ENCODE results near the gene ABHD5. TPM values are rescaled to one million over a fixed set of nuclear protein-coding genes. Genes with fewer than 3 reads are reported as not detected.

Gene ABHD5
- polyA plus RNA-seq, 1 of the 3 experiments (the other 2 are of a cell fraction) = 10.4 TPM

DNA sequence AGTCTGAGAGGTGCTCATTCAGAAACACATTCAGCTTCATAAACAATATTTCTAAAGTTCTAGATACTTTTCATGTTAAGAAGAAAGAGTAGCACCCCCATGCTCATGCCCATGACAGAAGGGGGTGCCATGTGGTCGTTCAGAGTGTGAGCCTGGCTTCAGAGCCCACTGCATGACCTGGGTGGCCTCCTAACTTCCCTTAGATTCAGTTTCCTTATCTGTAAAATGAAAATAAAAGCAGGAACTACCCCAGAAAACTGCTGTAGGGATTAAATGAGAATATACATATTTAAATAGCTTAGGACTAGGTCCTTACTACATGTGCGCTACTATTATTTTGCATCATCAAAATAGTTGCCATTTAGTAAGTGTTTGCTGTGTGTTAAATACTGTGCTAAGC is 69.2 kb downstream of the ABHD5 start:
- Histone ChIP-seq H3K9me2 (no peaks in the 10 kb centered on the region), H3K9me3 (no peaks in the 10 kb centered on the region), H3K36me3 (replicated peaks in 1 of 2; ENCODE audit: control insufficient read depth in 1 of 2, insufficient read depth in 2 of 2, low read length in 1 of 2) (no peaks in the 10 kb centered on the region), H3K4me2 (0 out of 2 replicates have a peak overlapping the region, but pooled peaks have one; percentile 3), H2AFZ (ENCODE audit: low read depth) (peak overlapping the region; percentile 19; the same call in 1 of the 2 replicates), H3K27ac (ENCODE audit: low read depth in 2 of 2, low read length in 1 of 2) (peak overlapping the region; percentile 19 to 92; a peak in 2 of 4 replicates), H3K9ac (no peak overlapping the region), H3F3A (replicated peaks; ENCODE audit: insufficient read depth) (peaks cover 11% of the 10 kb centered on the region), H3K4me3 (ENCODE audit: low read depth in 2 of 2, low read length in 1 of 2) (no peak overlapping the region), H4K20me1 (ENCODE audit: insufficient read depth) (no peaks in the 10 kb centered on the region), H3K27me3 (ENCODE audit: insufficient read depth) (no peaks in the 10 kb centered on the region), H3K4me1 (ENCODE audit: control insufficient read depth in 1 of 2, insufficient read depth in 2 of 2, low read depth in 1 of 2, low read length in 1 of 2) (peaks cover 14 to 48% of the 10 kb centered on the region in 2 experiments; a peak in 3 of 4 replicates), H3K79me2 (ENCODE audit: insufficient read depth) (no peaks in the 10 kb centered on the region)
- CTCF ChIA-PET = interaction anchor here (0.7 to 2.7 kb wide), 5 partner anchors 9 to 439 kb away, joined by 3 to 11 read pairs (median 3); no protein-coding TSS in a partner anchor
- POLR2A ChIA-PET = interaction anchor here (0.9 kb wide), 1 partner anchor 27 kb away, joined by 3 read pairs; no protein-coding TSS in a partner anchor
- TF ChIP-seq CHD2 (IDR thresholded peaks at IDR 0.05; ENCODE audit: low read length, partially characterized antibody) = no peak
- TF ChIP-seq NFIC (IDR thresholded peaks at IDR 0.05; ENCODE audit: borderline replicate concordance) = no peak
- no peak for TF ChIP-seq EZH2phosphoT487 (IDR thresholded peaks at IDR 0.05; ENCODE audit: borderline replicate concordance, low read depth)
- TF ChIP-seq RFX5 (IDR thresholded peaks at IDR 0.05; ENCODE audit: low read length) = no peak
- TF ChIP-seq, protein P1, sequence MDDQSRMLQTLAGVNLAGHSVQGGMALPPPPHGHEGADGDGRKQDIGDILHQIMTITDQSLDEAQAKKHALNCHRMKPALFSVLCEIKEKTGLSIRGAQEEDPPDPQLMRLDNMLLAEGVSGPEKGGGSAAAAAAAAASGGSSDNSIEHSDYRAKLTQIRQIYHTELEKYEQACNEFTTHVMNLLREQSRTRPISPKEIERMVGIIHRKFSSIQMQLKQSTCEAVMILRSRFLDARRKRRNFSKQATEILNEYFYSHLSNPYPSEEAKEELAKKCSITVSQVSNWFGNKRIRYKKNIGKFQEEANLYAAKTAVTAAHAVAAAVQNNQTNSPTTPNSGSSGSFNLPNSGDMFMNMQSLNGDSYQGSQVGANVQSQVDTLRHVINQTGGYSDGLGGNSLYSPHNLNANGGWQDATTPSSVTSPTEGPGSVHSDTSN (IDR thresholded peaks at IDR 0.05) = no peak
- no peak for TF ChIP-seq JUND (IDR thresholded peaks at IDR 0.05)
- no peak for TF ChIP-seq MAX (IDR thresholded peaks at IDR 0.05; ENCODE audit: low read depth)
- no peak for TF ChIP-seq RAD21 (IDR thresholded peaks at IDR 0.05; ENCODE audit: low read length)
- TF ChIP-seq NRF1 (IDR thresholded peaks at IDR 0.05; ENCODE audit: low read depth, low read length) = no peak
- no peak for TF ChIP-seq REST (IDR thresholded peaks at IDR 0.05; ENCODE audit: low read depth, low read length)
- TF ChIP-seq POLR2AphosphoS5 (IDR thresholded peaks at IDR 0.05; ENCODE audit: low read depth, low read length) = no peak
- TF ChIP-seq RXRA (IDR thresholded peaks at IDR 0.05; ENCODE audit: borderline replicate concordance, low read depth) = no peak
- TF ChIP-seq FOSL2 (IDR thresholded peaks at IDR 0.05; ENCODE audit: borderline replicate concordance, low read depth) = no peak
- no peak for TF ChIP-seq TCF12 (IDR thresholded peaks at IDR 0.05)
- no peak for TF ChIP-seq TAF1 (IDR thresholded peaks at IDR 0.05; ENCODE audit: borderline replicate concordance, low read depth, low read length)
- TF ChIP-seq EP300 (IDR thresholded peaks at IDR 0.05; ENCODE audit: borderline replicate concordance in 1 of 2, low read depth in 1 of 2, low read length in 1 of 2) = no peak
- no peak for TF ChIP-seq GATA2 (CRISPR knock-in tag; IDR thresholded peaks at IDR 0.05)
- TF ChIP-seq TEAD4 (IDR thresholded peaks at IDR 0.05; ENCODE audit: borderline replicate concordance, insufficient read depth) = no peak
- TF ChIP-seq SMC3 (IDR thresholded peaks at IDR 0.05; ENCODE audit: low read depth, low read length) = no peak
- no peak for DNase-seq
- 95% methylated on average over 2 of the region's 2 CpGs for WGBS (ENCODE audit: low lambda C conversion rate)
